Hepatocyte (in vitro differentiated cells): ENCODE measurements around the gene KRT86. TPM values are rescaled to one million over a fixed set of nuclear protein-coding genes. Genes with fewer than 3 reads are reported as not detected.

ENCODE experiments used
- DNase-seq: peaks from one replicate; pipeline ENCODE4 v3.0.0-alpha.2; 2016; ENCODE audit warnings: low spot score
- H2AFZ ChIP-seq: fragments of 200-600 bp; sonication (generic); 2 replicates; pipeline ENCODE4 v1.6.0; 2016; ENCODE audit warnings: antibody characterized with exemption, mild to moderate bottlenecking
- H3K27ac ChIP-seq: fragments of 200-600 bp; sonication (generic); 2 replicates; pipeline ENCODE4 v1.5.1; 2016; ENCODE audit warnings: mild to moderate bottlenecking
- H3K27me3 ChIP-seq: fragments of 200-600 bp; sonication (generic); 2 replicates; pipeline ENCODE4 v1.6.1; 2016
- H3K36me3 ChIP-seq: fragments of 200-600 bp; sonication (generic); replicated peaks from 2 replicates; pipeline ENCODE4 v1.5.1; 2016; ENCODE audit warnings: low read depth; ENCODE audit not compliant: insufficient read depth
- H3K4me1 ChIP-seq: fragments of 200-600 bp; sonication (generic); 2 replicates; pipeline ENCODE4 v1.5.1; 2016; ENCODE audit warnings: mild to moderate bottlenecking, moderate library complexity; ENCODE audit not compliant: insufficient read depth
- H3K4me2 ChIP-seq: fragments of 200-600 bp; sonication (generic); 2 replicates; pipeline ENCODE4 v1.6.0; 2016
- H3K4me3 ChIP-seq: fragments of 200-600 bp; sonication (generic); 2 replicates; pipeline ENCODE4 v1.5.1; 2016; ENCODE audit warnings: mild to moderate bottlenecking
- H3K79me2 ChIP-seq: fragments of 200-600 bp; sonication (generic); 2 replicates; pipeline ENCODE4 v1.6.0; 2017; ENCODE audit warnings: mild to moderate bottlenecking
- H3K9me2 ChIP-seq: fragments of 200-600 bp; sonication (generic); replicated peaks from 2 replicates; pipeline ENCODE4 v1.6.0; 2017; ENCODE audit warnings: mild to moderate bottlenecking; ENCODE audit not compliant: insufficient read depth
- H3K9me3 ChIP-seq: fragments of 200-600 bp; sonication (generic); 2 replicates; pipeline ENCODE4 v1.5.1; 2016; ENCODE audit warnings: low read depth, mild to moderate bottlenecking
- H4K20me1 ChIP-seq: fragments of 200-600 bp; sonication (generic); 2 replicates; pipeline ENCODE4 v1.6.0; 2016; ENCODE audit warnings: mild to moderate bottlenecking; ENCODE audit not compliant: insufficient read depth, poor library complexity, severe bottlenecking
- CTCF ChIP-seq: fragments of 200-600 bp; sonication (generic); IDR thresholded peaks from 2 replicates; pipeline ENCODE4 v1.5.1; 2016; ENCODE audit warnings: antibody characterized with exemption, mild to moderate bottlenecking; ENCODE audit not compliant: poor library complexity
- EZH2 ChIP-seq: fragments of 200-600 bp; sonication (generic); IDR thresholded peaks from 2 replicates; pipeline ENCODE4 v1.6.1; 2016; ENCODE audit warnings: antibody characterized with exemption, mild to moderate bottlenecking, borderline replicate concordance
- EZH2phosphoT487 ChIP-seq: fragments of 200-600 bp; sonication (generic); IDR thresholded peaks from one replicate; pipeline ENCODE4 v1.6.1; 2018; ENCODE audit warnings: antibody characterized with exemption, mild to moderate bottlenecking, low read depth, moderate library complexity; ENCODE audit not compliant: unreplicated experiment, severe bottlenecking
- WGBS: methylation state at CpG from one replicate; pipeline ENCODE4 v1.1.6; 2016; ENCODE audit warnings: low lambda C conversion rate; ENCODE audit errors: missing lambda C conversion rate; 5-methylcytosine and 5-hydroxymethylcytosine counted together
- polyA plus RNA-seq: library from polyadenylated mRNA; unstranded; fragments of >200 nt; fragmentation: Nextera tagmentation; extraction: Ambion mirVana; gene quantifications from 2 replicates; pipeline ENCODE4 v1.2.1, GENCODE V29; 2016
- total RNA-seq: library from RNA; depleted of rRNA; stranded (reverse); fragments of >200 nt; gene quantifications from 2 replicates; pipeline ENCODE4 v1.2.3, GENCODE V29; 2014

The KRT86 gene
- total and polyA plus RNA-seq, 2 experiments from 2014 or later = 0.40 TPM; not detected in 1

GRCh38 chr12:52331833-52332232 lies 57.4 kb downstream of the KRT86 start:
- no peak overlapping the region for H3K27ac ChIP-seq
- TF ChIP-seq EZH2 (no peak), EZH2phosphoT487 (no peak), CTCF (no peak)
- H3K9me3 ChIP-seq = no peaks in the 10 kb centered on the region
- no peaks in the 10 kb centered on the region for H3K36me3 ChIP-seq
- no peaks in the 10 kb centered on the region for H3K4me1 ChIP-seq
- DNase-seq = no peak
- H3K27me3 ChIP-seq = no peaks in the 10 kb centered on the region
- H3K9me2 ChIP-seq = no peaks in the 10 kb centered on the region
- no peaks in the 10 kb centered on the region for H4K20me1 ChIP-seq
- H3K4me3 ChIP-seq = no peak overlapping the region
- WGBS = 95% methylated on average over 3 of the region's 3 CpGs
- H3K4me2 ChIP-seq = no peak overlapping the region
- no peaks in the 10 kb centered on the region for H3K79me2 ChIP-seq
- no peak overlapping the region for H2AFZ ChIP-seq

GRCh38 chr12:52332381-52332780 lies 57.9 kb downstream of the KRT86 start:
- H3K4me3 ChIP-seq = no peak overlapping the region
- WGBS = 100% methylated on average over 1 of the region's 1 CpG
- no peak for TF ChIP-seq EZH2phosphoT487
- no peak for TF ChIP-seq CTCF
- TF ChIP-seq EZH2 = no peak
- H4K20me1 ChIP-seq = no peaks in the 10 kb centered on the region
- no peaks in the 10 kb centered on the region for H3K36me3 ChIP-seq
- H3K27me3 ChIP-seq = no peaks in the 10 kb centered on the region
- H3K79me2 ChIP-seq = no peaks in the 10 kb centered on the region
- no peak overlapping the region for H3K27ac ChIP-seq
- no peaks in the 10 kb centered on the region for H3K9me3 ChIP-seq
- no peak overlapping the region for H2AFZ ChIP-seq
- no peak for DNase-seq
- H3K4me1 ChIP-seq = no peaks in the 10 kb centered on the region
- no peaks in the 10 kb centered on the region for H3K9me2 ChIP-seq
- no peak overlapping the region for H3K4me2 ChIP-seq

- H4K20me1 ChIP-seq = no peaks in the 10 kb centered on the region
- H3K27me3 ChIP-seq = no peaks in the 10 kb centered on the region
- no peak overlapping the region for H3K27ac ChIP-seq
- no peaks in the 10 kb centered on the region for H3K4me1 ChIP-seq
- no peak for DNase-seq
- H2AFZ ChIP-seq = no peak overlapping the region
- WGBS = 21% methylated on average over 3 of the region's 3 CpGs
- no peaks in the 10 kb centered on the region for H3K79me2 ChIP-seq
- TF ChIP-seq EZH2 (no peak), EZH2phosphoT487 (no peak), CTCF (no peak)
- no peaks in the 10 kb centered on the region for H3K36me3 ChIP-seq
- H3K9me3 ChIP-seq = no peaks in the 10 kb centered on the region
- H3K9me2 ChIP-seq = no peaks in the 10 kb centered on the region
- H3K4me2 ChIP-seq = no peak overlapping the region
- no peak overlapping the region for H3K4me3 ChIP-seq
These were observed 58.9 kb downstream of the KRT86 start for GRCh38 chr12:52333321-52333720.

GRCh38 chr12:52334185-52334584 lies 59.7 kb downstream of the KRT86 start:
- no peak for DNase-seq
- Histone ChIP-seq H3K9me3 (no peaks in the 10 kb centered on the region), H3K9me2 (no peaks in the 10 kb centered on the region), H4K20me1 (no peaks in the 10 kb centered on the region), H3K4me3 (no peak overlapping the region), H3K36me3 (no peaks in the 10 kb centered on the region), H2AFZ (no peak overlapping the region), H3K4me2 (no peak overlapping the region), H3K79me2 (no peaks in the 10 kb centered on the region), H3K4me1 (no peaks in the 10 kb centered on the region), H3K27me3 (no peaks in the 10 kb centered on the region), H3K27ac (no peak overlapping the region)
- 84% methylated on average over 3 of the region's 3 CpGs for WGBS
- TF ChIP-seq EZH2 (no peak), EZH2phosphoT487 (no peak), CTCF (no peak)
